H1 (cell line): ENCODE data around the gene DISP3. TPM values are rescaled to one million over a fixed set of nuclear protein-coding genes. Genes with fewer than 3 reads are reported as not detected.

Source experiments
- CTCF ChIA-PET: fragments of 300-600 bp; sonication (Branson Sonifier 250); formaldehyde crosslinking; loops from one replicate; lab custom pipeline; 2021; ENCODE audit not compliant: partially characterized antibody; lab: Charles Lee
- POLR2A ChIA-PET: fragments of 300-600 bp; sonication (Branson Sonifier 250); formaldehyde crosslinking; loops from one replicate; lab custom pipeline; 2021; ENCODE audit warnings: inconsistent platforms; ENCODE audit not compliant: partially characterized antibody; lab: Charles Lee
- DNase-seq, 2 experiments: peaks; one replicate each; pipeline versions ENCODE4 v3.0.0 to v3.0.0-alpha.2; 2010 to 2022; ENCODE audit warnings: low spot score in 2 of 2, low read depth in 1 of 2, mixed read lengths in 1 of 2
- FAIRE-seq: peaks from 2 replicates; lab custom pipeline; 2011; peaks lifted over from hg19 to GRCh38; lab: Jason Lieb, UNC
- H2AFZ ChIP-seq: 2 replicates; pipeline ENCODE4 v1.8.1; 2012; ENCODE audit warnings: low read length, inconsistent platforms
- H2AK5ac ChIP-seq: 2 replicates; pipeline ENCODE4 v1.6.1; 2013; ENCODE audit warnings: low read depth, low read length
- H2BK120ac ChIP-seq: replicated peaks from 2 replicates; pipeline ENCODE3; 2013; ENCODE audit warnings: low read depth, low read length, inconsistent platforms
- H2BK12ac ChIP-seq: 2 replicates; pipeline ENCODE4 v1.6.1; 2013; ENCODE audit warnings: low read depth, low read length
- H2BK15ac ChIP-seq: 2 replicates; pipeline ENCODE4 v1.6.1; 2013; ENCODE audit warnings: low read length
- H2BK20ac ChIP-seq: 2 replicates; pipeline ENCODE4 v1.6.1; 2013; ENCODE audit warnings: low read length
- H2BK5ac ChIP-seq: 2 replicates; pipeline ENCODE4 v1.6.1; 2013; ENCODE audit warnings: low read depth, low read length
- H3K14ac ChIP-seq: 2 replicates; pipeline ENCODE4 v1.6.1; 2013; ENCODE audit warnings: inconsistent platforms; ENCODE audit not compliant: insufficient read length
- H3K18ac ChIP-seq: 2 replicates; pipeline ENCODE4 v1.6.1; 2013; ENCODE audit warnings: low read length; ENCODE audit errors: extremely low read depth
- H3K23ac ChIP-seq: 2 replicates; pipeline ENCODE4 v1.6.1; 2013; ENCODE audit warnings: inconsistent platforms; ENCODE audit not compliant: insufficient read length
- H3K23me2 ChIP-seq: 2 replicates; pipeline ENCODE4 v1.6.1; 2013; ENCODE audit warnings: low read depth, low read length
- H3K27ac ChIP-seq: 2 replicates; pipeline ENCODE4 v1.6.1; 2011; ENCODE audit warnings: low read depth, low read length, inconsistent platforms
- H3K27me3 ChIP-seq, 4 experiments: replicated peaks in 1 of 4; 1 replicate in 1 of 4; 2 replicates in 3 of 4; pipeline versions ENCODE4 v1.6.1 to v1.8.1; 2011 to 2013; ENCODE audit warnings: low read length in 3 of 4, mild to moderate bottlenecking in 3 of 4, inconsistent platforms in 2 of 4, mixed read lengths in 2 of 4, moderate library complexity in 1 of 4; ENCODE audit not compliant: control insufficient read depth in 3 of 4, insufficient read depth in 3 of 4; ENCODE audit errors: extremely low read depth in 1 of 4
- H3K36me3 ChIP-seq, 4 experiments: 2 replicates each; pipeline versions ENCODE4 v1.6.1 to v1.8.1; 2011 to 2013; ENCODE audit warnings: mild to moderate bottlenecking in 4 of 4, low read length in 3 of 4, moderate library complexity in 2 of 4, control low read depth in 1 of 4, inconsistent platforms in 1 of 4; ENCODE audit not compliant: insufficient read depth in 4 of 4, control insufficient read depth in 2 of 4
- H3K4ac ChIP-seq: replicated peaks from 2 replicates; pipeline ENCODE3; 2013; ENCODE audit warnings: low read length, low read depth, mixed read lengths, inconsistent platforms; ENCODE audit not compliant: insufficient read length
- H3K4me1 ChIP-seq, 4 experiments: replicated peaks in 1 of 4; 1 replicate in 1 of 4; 2 replicates in 3 of 4; pipeline versions ENCODE4 v1.6.1 to v1.8.1; 2011 to 2013; ENCODE audit warnings: low read length in 3 of 4, inconsistent platforms in 2 of 4, mixed read lengths in 1 of 4; ENCODE audit not compliant: insufficient read depth in 4 of 4, control insufficient read depth in 3 of 4
- H3K4me2 ChIP-seq, 2 experiments: 2 replicates each; pipeline versions ENCODE4 v1.6.1 to v1.8.1; 2011 to 2013; ENCODE audit warnings: low read depth in 2 of 2, low read length in 2 of 2, control low read depth in 1 of 2, inconsistent platforms in 1 of 2, mild to moderate bottlenecking in 1 of 2; ENCODE audit not compliant: insufficient read depth in 1 of 2
- H3K4me3 ChIP-seq, 4 experiments: fragments of 200-600, 300-600 bp in 1 of 4; sonication (generic), shearing (Covaris generic), sonication (Bioruptor Twin) in 1 of 4; 2 replicates each; pipeline versions ENCODE4 v1.5.1 to v1.8.1; 2011 to 2016; ENCODE audit warnings: low read length in 4 of 4, low read depth in 3 of 4, control low read depth in 2 of 4, inconsistent platforms in 2 of 4, mild to moderate bottlenecking in 2 of 4, mixed read lengths in 1 of 4, moderate library complexity in 1 of 4; ENCODE audit not compliant: insufficient read depth in 2 of 4; ENCODE audit errors: extremely low read depth in 1 of 4
- H3K56ac ChIP-seq: replicated peaks from 2 replicates; pipeline ENCODE3; 2013; ENCODE audit warnings: low read depth, mild to moderate bottlenecking, mixed read lengths, low read length, inconsistent platforms; ENCODE audit not compliant: insufficient read length
- H3K79me1 ChIP-seq: 2 replicates; pipeline ENCODE4 v1.6.1; 2013; ENCODE audit warnings: low read depth, low read length, control low read depth
- H3K79me2 ChIP-seq, 2 experiments: 2 replicates each; pipeline versions ENCODE4 v1.6.1 to v1.8.1; 2012 to 2013; ENCODE audit warnings: low read length in 2 of 2, mild to moderate bottlenecking in 2 of 2, inconsistent platforms in 1 of 2; ENCODE audit not compliant: insufficient read depth in 2 of 2, control insufficient read depth in 1 of 2
- H3K9ac ChIP-seq, 4 experiments: replicated peaks in 1 of 4; 1 replicate in 1 of 4; 2 replicates in 3 of 4; pipeline versions ENCODE4 v1.6.1 to v1.8.1; 2011 to 2013; ENCODE audit warnings: low read depth in 3 of 4, low read length in 3 of 4, control low read depth in 2 of 4, mild to moderate bottlenecking in 2 of 4, moderate library complexity in 2 of 4, inconsistent platforms in 1 of 4; ENCODE audit errors: extremely low read depth in 1 of 4
- H3K9me3 ChIP-seq, 2 experiments: 2 replicates each; pipeline versions ENCODE4 v1.6.1 to v1.8.1; 2012 to 2013; ENCODE audit warnings: mild to moderate bottlenecking in 2 of 2, moderate library complexity in 2 of 2, control low read depth in 1 of 2, inconsistent platforms in 1 of 2, low read depth in 1 of 2, low read length in 1 of 2, mixed read lengths in 1 of 2; ENCODE audit not compliant: insufficient read depth in 2 of 2
- H4K20me1 ChIP-seq, 2 experiments: replicated peaks in 1 of 2; 2 replicates each; pipeline versions ENCODE3 to v1.8.1; 2011 to 2013; ENCODE audit warnings: inconsistent platforms in 2 of 2, low read length in 2 of 2, mild to moderate bottlenecking in 1 of 2; ENCODE audit not compliant: insufficient read depth in 2 of 2, control insufficient read depth in 1 of 2
- H4K5ac ChIP-seq: 2 replicates; pipeline ENCODE4 v1.6.1; 2013; ENCODE audit warnings: low read length, low read depth, mixed read lengths, inconsistent platforms; ENCODE audit not compliant: insufficient read length
- H4K8ac ChIP-seq: 2 replicates; pipeline ENCODE4 v1.8.0; 2013; ENCODE audit warnings: mild to moderate bottlenecking, moderate library complexity, low read length, inconsistent platforms; ENCODE audit not compliant: insufficient read depth; ENCODE audit errors: extremely low read depth
- H4K91ac ChIP-seq: replicated peaks from 2 replicates; pipeline ENCODE3; 2013; ENCODE audit warnings: low read length, mixed read lengths, inconsistent platforms; ENCODE audit not compliant: insufficient read length
- CEBPB ChIP-seq: IDR thresholded peaks from 2 replicates; pipeline ENCODE4 v1.6.1; 2012; ENCODE audit warnings: low read depth, low read length
- FOSL1 ChIP-seq: IDR thresholded peaks from 2 replicates; pipeline ENCODE4 v1.6.1; 2011; ENCODE audit warnings: mild to moderate bottlenecking, low read depth, low read length, moderate library complexity; ENCODE audit not compliant: insufficient read depth
- KDM5A ChIP-seq: fragments of 200-600 bp; IDR thresholded peaks from 2 replicates; pipeline ENCODE4 v1.7.1; 2012; ENCODE audit warnings: mild to moderate bottlenecking, low read length, inconsistent platforms, mixed read lengths
- NANOG ChIP-seq: IDR thresholded peaks from 2 replicates; pipeline ENCODE4 v1.6.1; 2011; ENCODE audit warnings: low read length, low read depth, mild to moderate bottlenecking, inconsistent platforms; ENCODE audit not compliant: insufficient read depth, poor library complexity, severe bottlenecking
- SIN3A ChIP-seq, 2 experiments: IDR thresholded peaks in 1 of 2; conservative IDR thresholded peaks in 1 of 2; 2 replicates each; pipeline ENCODE4 v1.6.1; 2011 to 2012; ENCODE audit warnings: low read length in 2 of 2, improper control_type of control experiment in 1 of 2, low read depth in 1 of 2, mild to moderate bottlenecking in 1 of 2
- SUZ12 ChIP-seq: fragments of 200-600 bp; sonication (generic); IDR thresholded peaks from 2 replicates; pipeline ENCODE4 v1.6.1; 2012; ENCODE audit warnings: mild to moderate bottlenecking, inconsistent platforms, low read length, moderate library complexity, mixed read lengths
- TAF1 ChIP-seq: IDR thresholded peaks from 2 replicates; pipeline ENCODE4 v1.6.1; 2011; ENCODE audit warnings: mild to moderate bottlenecking, low read depth, low read length
- TAF7 ChIP-seq: optimal IDR thresholded peaks from 2 replicates; pipeline ENCODE3; 2011; ENCODE audit warnings: low read depth, mild to moderate bottlenecking, inconsistent platforms, low read length, moderate library complexity, borderline replicate concordance
- YY1 ChIP-seq: IDR thresholded peaks from 2 replicates; pipeline ENCODE4 v1.6.1; 2011; ENCODE audit warnings: low read depth, mild to moderate bottlenecking, low read length
- WGBS, 2 experiments: shearing (Covaris generic) in 1 of 2; methylation state at CpG; one replicate each; pipeline versions ENCODE4 v1.1.6 to v1.1.7; 2013 to 2015; ENCODE audit warnings: low lambda C conversion rate in 2 of 2, mixed read lengths in 2 of 2, inconsistent platforms in 1 of 2, low coverage in 1 of 2, missing lambda C conversion rate in 1 of 2; ENCODE audit not compliant: insufficient replicate concordance in 2 of 2, insufficient coverage in 1 of 2, insufficient read length in 1 of 2; ENCODE audit errors: extremely low coverage in 1 of 2, missing lambda C conversion rate in 1 of 2; 5-methylcytosine and 5-hydroxymethylcytosine counted together
- polyA plus RNA-seq, 7 experiments: library from polyadenylated mRNA; depleted of rRNA in 3 of 7; stranded (reverse) in 5 of 7; unstranded in 2 of 7; fragments of >200 nt in 5 of 7; fragments of 200-250 nt in 2 of 7; gene quantifications; 1 replicate in 5 of 7; 2 replicates in 1 of 7; 4 replicates in 1 of 7; pipeline versions ENCODE4 v1.2.1 to v1.2.3, GENCODE V29; 2011 to 2013; ENCODE audit warnings: missing spikeins in 2 of 7, mixed read lengths in 2 of 7
- total RNA-seq: library from RNA; stranded (reverse); fragmentation: NEBNext Ultra II Directional; extraction: Animal tissue kit (Norgen Biotek cat#: 25700); gene quantifications from 2 replicates; pipeline ENCODE4 v1.2.1, GENCODE V29; 2021

DISP3 gene
- total and polyA plus RNA-seq, 2 of the 8 experiments (the other 6 are each of a cell fraction or from before 2014, with no cell fraction given): 3.4 to 4.6 TPM

DNA sequence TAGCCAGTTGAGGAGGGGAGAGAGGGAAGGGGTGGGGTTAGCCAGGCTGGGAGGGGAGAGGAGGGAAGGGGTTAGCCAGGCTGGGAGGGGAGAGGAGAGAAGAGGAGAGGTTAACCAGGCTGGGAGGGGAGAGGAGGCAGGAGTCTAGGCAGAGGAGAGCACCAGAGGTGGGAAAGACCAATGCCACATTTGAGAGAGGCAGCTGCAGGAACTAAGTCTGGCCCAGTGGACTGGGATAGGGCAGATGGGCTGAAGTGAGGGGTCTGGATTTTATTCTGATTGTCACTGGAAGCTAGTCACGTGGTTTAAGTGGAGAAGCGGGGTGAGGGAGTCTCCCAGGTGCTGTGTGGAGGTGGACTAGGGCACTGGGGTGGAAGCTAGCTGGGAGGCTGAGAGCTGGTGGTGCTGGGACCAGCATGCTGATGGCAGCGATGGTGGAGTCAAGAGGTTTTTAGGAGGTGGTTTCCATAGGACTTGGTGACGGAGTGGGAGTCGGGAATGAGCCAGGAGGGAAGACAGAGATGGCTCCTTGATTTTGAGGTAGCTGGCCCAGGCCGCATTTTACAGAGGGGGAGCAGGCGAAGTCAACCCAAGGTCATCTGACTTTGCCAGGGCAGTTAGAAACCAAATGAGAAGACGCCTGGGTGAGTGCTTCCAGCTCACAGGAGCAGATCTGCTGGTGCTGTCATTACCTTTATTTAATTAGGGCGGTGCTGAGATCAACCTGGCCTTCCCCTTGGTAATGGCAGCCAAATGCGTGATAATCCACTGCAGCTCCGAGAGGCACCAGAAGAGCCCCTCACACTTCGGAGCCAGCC, 42.8 kb downstream of the DISP3 start:
- Histone ChIP-seq H2AFZ (no peak overlapping the region), H4K20me1 (no peaks in the 10 kb centered on the region), H4K91ac (no peak overlapping the region), H3K36me3 (no peaks in the 10 kb centered on the region; a peak in 1 of 8 replicates), H3K23me2 (no peaks in the 10 kb centered on the region), H3K9me3 (no peaks in the 10 kb centered on the region), H3K27ac (no peak overlapping the region), H2AK5ac (no peak overlapping the region), H3K4me3 (no peak overlapping the region), H3K4me2 (no peak overlapping the region), H4K5ac (no peak overlapping the region), H3K79me1 (no peaks in the 10 kb centered on the region), H3K9ac (peak overlapping the region in 1 of 4 experiments; percentile 22; a peak in 2 of 7 replicates), H3K56ac (no peak overlapping the region), H2BK12ac (peak overlapping the region; percentile 27; the same call in 1 of the 2 replicates), H3K14ac (no peak overlapping the region), H3K27me3 (no peaks in the 10 kb centered on the region), H2BK120ac (no peak overlapping the region), H3K4ac (peak overlapping the region; percentile 72), H2BK5ac (no peak overlapping the region), H4K8ac (no peak overlapping the region), H3K18ac (no peak overlapping the region), H2BK15ac (peak overlapping the region; percentile 72; the same call in 1 of the 2 replicates), H2BK20ac (no peak overlapping the region), H3K4me1 (peaks cover 0 to 1% (median 0%) of the 10 kb centered on the region in 4 experiments; a peak in 1 of 7 replicates), H3K79me2 (no peaks in the 10 kb centered on the region), H3K23ac (no peak overlapping the region)
- TF ChIP-seq TAF1 (no peak), SUZ12 (no peak), YY1 (no peak), SIN3A (conservative IDR thresholded peaks at IDR 0.05 in 1 of 2, IDR thresholded peaks at IDR 0.05 in 1 of 2; ENCODE audit: low read depth in 1 of 2, low read length in 2 of 2) (no peak), NANOG (no peak), CEBPB (no peak), TAF7 (no peak), FOSL1 (no peak), KDM5A (no peak)
- FAIRE-seq (no peak), DNase-seq (no peak)
- whole genome bisulfite sequencing, 2 experiments: 87% methylated on average over 12 of the region's 12 CpGs; no CpG with 5 or more reads in 1 of the 2 experiments
- POLR2A ChIA-PET: interaction anchor here (0.7 kb wide), 1 partner anchor 112 kb away, joined by 3 read pairs; no protein-coding TSS in a partner anchor
- CTCF ChIA-PET: no interaction called here
